ENCODE measurements around the gene SHISA6.

DNA sequence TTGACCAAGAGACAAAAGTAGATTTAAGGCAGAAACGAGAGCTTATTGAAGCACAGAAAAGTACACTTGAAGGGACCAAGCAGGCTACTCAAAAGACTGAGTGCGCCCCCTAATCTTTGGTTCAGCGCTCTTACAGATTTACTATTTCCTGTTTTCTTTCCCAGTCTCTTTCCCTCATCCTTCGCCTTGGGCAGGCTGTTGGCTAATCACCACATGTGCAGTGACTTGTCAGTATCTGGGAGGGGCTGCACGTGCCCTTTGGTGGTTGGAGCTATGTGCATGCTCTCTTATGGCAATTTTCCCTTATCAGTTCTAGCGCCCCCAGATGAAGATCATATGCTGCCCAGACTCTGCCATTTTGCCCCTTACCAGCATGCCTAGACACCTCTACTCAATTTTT is 35.4 kb upstream of the SHISA6 start:
- TF ChIP-seq, protein P1, sequence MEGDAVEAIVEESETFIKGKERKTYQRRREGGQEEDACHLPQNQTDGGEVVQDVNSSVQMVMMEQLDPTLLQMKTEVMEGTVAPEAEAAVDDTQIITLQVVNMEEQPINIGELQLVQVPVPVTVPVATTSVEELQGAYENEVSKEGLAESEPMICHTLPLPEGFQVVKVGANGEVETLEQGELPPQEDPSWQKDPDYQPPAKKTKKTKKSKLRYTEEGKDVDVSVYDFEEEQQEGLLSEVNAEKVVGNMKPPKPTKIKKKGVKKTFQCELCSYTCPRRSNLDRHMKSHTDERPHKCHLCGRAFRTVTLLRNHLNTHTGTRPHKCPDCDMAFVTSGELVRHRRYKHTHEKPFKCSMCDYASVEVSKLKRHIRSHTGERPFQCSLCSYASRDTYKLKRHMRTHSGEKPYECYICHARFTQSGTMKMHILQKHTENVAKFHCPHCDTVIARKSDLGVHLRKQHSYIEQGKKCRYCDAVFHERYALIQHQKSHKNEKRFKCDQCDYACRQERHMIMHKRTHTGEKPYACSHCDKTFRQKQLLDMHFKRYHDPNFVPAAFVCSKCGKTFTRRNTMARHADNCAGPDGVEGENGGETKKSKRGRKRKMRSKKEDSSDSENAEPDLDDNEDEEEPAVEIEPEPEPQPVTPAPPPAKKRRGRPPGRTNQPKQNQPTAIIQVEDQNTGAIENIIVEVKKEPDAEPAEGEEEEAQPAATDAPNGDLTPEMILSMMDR (conservative IDR thresholded peaks at IDR 0.05; ENCODE audit: low read length), result no peak
- TF ChIP-seq EZH2phosphoT487 (IDR thresholded peaks at IDR 0.05; ENCODE audit: borderline replicate concordance, low read depth, low read length), result no peak
